Measurements from ENCODE around the gene PDXK.

DNA sequence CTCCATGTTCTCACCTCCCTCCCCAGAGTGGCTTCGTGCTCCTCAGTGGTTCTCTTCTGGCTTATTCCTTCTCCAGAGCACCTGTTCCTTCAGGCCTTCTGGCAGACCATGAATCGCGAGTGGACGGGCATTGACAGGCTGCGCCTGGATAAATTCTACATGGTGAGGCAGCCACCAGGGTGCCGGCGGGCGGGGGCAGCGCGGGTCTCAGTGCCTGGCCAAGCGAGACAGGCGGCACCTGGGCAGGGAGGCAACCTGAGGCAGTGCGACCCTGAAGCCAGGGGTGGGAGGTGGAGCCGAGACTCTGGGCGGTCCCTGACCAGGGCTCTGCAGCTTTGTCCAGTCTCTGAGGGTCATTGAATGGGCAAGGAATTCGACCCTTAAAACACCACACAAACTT, 74.3 kb downstream of the PDXK start:
- TF ChIP-seq CTCF (IDR thresholded peaks at IDR 0.05; ENCODE audit: poor library complexity, severe bottlenecking) (no peak), EZH2 (IDR thresholded peaks at IDR 0.05; ENCODE audit: borderline replicate concordance, insufficient read depth, low read length, poor library complexity, severe bottlenecking) (no peak), RAD21 (conservative IDR thresholded peaks at IDR 0.05) (no peak), REST (IDR thresholded peaks at IDR 0.05; ENCODE audit: borderline replicate concordance) (no peak), EP300 (conservative IDR thresholded peaks at IDR 0.05; ENCODE audit: poor library complexity, severe bottlenecking) (no peak), TAF1 (IDR thresholded peaks at IDR 0.05; ENCODE audit: low read depth) (no peak), POLR2AphosphoS5 (IDR thresholded peaks at IDR 0.05) (no peak), MXI1 (conservative IDR thresholded peaks at IDR 0.05; ENCODE audit: poor library complexity, severe bottlenecking) (no peak), SMC3 (conservative IDR thresholded peaks at IDR 0.05; ENCODE audit: poor library complexity) (no peak)
